ENCODE data around the gene COL27A1.

Gene COL27A1

DNA sequence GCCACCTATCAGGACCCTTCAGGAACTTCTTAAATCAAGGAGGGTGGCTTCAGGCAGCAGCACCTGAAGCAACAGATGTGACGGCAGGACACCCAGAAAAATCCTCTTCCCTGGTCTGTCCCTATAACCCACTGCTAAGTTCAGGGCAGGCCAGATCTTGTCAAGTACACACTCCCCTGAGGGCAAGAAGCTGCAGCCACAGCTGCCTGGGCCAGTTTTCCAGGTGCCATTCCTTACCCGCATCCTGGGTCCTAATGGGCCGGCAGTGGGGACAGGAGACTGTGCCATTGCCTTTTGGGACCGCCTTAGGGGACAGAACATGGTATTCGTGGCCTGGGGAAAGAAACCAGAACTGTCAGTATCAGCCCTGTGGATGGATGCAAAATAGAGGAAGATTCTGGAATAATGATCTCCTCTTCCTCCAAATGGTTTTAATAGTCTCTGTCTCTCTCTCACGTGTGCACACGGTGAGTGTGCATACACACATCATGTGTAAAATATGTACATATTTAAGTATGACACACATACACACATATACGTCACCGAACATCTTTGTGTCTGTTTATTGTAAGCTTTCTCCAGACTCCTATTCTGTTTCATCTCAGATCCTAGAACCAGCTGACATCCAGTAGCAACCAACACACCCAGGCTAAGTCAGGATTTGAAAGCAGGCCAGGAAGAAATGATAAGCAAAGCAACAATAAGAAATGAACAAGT lies 188.3 kb downstream of the COL27A1 start:
- no peak for DNase-seq (ENCODE audit: low read depth)

GRCh38 chr9:114344188-114344566 lies 188.8 kb downstream of the COL27A1 start:
- DNase-seq (ENCODE audit: low read depth) = no peak

- no peak for DNase-seq (ENCODE audit: low read depth)
Observed at GRCh38 chr9:114344692-114345091, 189.4 kb downstream of the COL27A1 start.

DNA sequence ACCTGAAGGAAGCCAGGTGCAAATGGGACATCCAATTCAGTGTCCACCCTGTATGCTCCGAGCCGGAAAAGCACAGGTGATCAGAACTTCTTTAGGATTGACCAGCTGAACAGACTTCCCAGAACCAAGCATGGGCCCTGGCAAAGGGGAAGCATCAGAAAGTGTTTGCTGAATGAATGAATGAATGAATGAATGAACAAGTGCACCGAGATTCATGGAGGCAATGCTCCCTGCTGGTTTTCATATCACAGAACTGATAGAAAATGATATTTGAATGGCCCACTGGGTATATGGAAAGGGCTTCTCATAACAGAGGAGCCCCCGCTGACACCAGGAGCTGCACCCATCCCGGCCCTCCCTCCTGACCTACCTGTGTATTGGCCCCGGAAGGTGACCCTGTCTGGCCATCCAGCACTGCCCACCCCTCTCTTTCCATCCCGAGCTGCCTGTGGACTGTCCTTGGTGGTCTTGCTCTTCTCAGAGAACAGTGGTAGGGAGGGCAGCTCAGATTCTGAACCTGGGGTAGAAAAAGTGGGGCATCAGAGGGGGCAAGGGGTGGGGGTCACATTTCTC lies 190.2 kb downstream of the COL27A1 start:
- DNase-seq (ENCODE audit: low read depth) = no peak

DNA sequence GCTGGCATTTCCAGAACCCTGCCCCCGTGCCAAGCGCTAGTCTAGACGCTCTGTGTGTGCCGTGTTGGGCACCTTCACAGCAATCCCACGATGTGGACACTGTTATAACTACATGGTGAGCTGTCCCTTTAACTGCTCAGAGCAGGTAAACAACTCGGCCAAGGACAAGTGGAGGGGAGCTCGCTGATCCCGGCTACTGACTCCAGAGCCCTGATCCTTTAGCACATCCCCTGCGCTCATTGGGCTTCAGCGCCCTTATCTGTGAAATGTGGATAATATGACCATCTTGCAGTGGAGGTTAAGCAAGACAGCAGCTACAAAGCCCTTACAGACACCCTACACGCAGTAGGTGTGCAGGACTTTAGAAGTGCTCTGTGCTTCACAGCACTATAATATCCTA lies 190.8 kb downstream of the COL27A1 start:
- no peak for DNase-seq (ENCODE audit: low read depth)

DNA sequence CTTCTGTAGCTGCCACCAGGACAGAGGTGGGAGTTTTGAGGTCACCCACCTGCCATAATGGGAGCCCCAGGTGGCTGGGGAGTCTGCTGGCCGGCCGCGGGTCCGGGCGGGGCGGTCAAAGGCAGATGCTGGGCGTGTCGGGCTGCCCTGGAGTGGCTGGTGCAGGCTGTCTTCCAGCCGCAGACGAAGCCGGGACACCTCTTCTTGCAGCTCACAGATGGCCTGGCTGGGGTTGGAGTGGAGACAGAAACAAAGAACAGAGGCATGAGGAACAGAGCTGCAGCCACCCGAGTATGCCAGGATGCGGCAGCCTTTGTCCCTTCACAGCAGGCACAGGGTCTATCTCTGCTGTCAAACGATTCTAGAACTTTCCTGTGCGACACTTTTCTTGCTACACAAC lies 192.3 kb downstream of the COL27A1 start:
- no peak for DNase-seq (ENCODE audit: low read depth)

GRCh38 chr9:114348261-114348905 lies 193.0 kb downstream of the COL27A1 start:
- no peak for DNase-seq (ENCODE audit: low read depth)

GRCh38 chr9:114348906-114349482 lies 193.7 kb downstream of the COL27A1 start:
- peak; percentile 94 for DNase-seq (ENCODE audit: low read depth)

- DNase-seq (ENCODE audit: low read depth) = no peak
Observed at GRCh38 chr9:114349713-114350480, 194.6 kb downstream of the COL27A1 start.

GRCh38 chr9:114350636-114351401 lies 195.5 kb downstream of the COL27A1 start:
- no peak for DNase-seq (ENCODE audit: low read depth)

GRCh38 chr9:114351932-114352331 lies 196.6 kb downstream of the COL27A1 start:
- DNase-seq (ENCODE audit: low read depth) = no peak

GRCh38 chr9:114355821-114356220 lies 200.5 kb downstream of the COL27A1 start:
- DNase-seq (ENCODE audit: low read depth) = no peak

DNA sequence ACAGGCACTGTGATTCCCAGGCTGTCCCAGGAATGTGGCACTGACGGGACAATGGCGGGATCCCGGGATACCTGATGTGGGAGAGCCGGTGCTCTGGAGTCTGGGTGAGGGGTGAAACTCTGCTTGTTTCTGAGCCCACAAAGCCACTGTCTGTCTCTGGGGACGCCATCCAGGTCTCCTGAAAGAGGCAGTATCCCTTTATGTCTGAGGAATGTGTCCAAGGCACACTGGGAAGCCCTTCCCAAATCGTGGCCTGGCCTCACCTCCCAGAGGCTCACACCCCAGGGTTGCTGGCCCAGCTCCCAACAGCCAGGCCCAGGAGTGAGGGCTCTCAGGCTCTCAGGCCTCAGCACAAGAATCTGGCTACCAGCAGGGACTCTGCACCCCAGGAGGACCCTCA lies 201.5 kb downstream of the COL27A1 start:
- DNase-seq (ENCODE audit: low read depth) = no peak

- DNase-seq (ENCODE audit: low read depth) = no peak
Observed at GRCh38 chr9:114357360-114357759, 202.0 kb downstream of the COL27A1 start.

- DNase-seq (ENCODE audit: low read depth) = no peak
Observed at GRCh38 chr9:114357911-114358328, 202.6 kb downstream of the COL27A1 start.

DNA sequence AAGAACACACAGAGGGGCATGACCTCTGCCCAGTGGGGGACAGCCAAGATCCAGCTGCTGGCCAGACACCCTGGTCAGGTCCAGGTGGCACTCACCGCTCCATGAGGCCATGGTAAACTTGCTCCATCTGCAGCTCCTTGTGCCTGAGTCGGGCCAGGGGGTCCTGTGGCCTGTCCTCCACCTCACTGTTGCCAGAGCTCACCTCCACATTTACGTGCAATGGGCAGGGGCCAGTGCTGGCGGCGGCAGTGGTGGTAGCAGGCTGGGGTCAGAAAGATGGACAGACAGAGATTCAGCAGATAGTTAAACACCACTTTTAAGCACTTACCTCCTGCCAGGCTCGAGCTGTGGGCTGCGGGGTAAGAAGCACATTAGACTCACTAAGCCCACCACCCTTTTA lies 204.5 kb downstream of the COL27A1 start:
- no peak for DNase-seq (ENCODE audit: low read depth)

DNA sequence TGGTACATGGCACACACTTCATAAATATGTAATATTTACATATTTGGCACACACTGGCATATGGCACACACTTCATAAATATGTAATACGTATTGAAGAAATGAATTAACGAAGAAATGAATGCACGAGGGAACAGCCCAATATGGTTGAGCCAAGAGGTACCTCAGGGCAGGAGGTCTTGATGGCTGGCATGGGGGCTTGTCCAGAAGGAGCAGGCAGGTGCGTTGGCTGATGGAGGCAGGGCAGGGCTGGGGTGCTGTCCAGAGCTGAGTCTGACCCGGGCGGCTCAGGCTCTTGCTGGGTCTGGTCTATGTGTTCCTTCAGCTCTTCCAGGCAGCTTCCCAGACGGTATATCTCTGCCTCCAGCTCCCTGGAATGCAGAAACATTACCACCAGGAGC lies 206.2 kb downstream of the COL27A1 start:
- DNase-seq (ENCODE audit: low read depth) = no peak

All from GM04504 (cell line).